Breast epithelium (tissue), 3 donors: ENCODE measurements around the gene RRAD.

Experiments
- POLR2A ChIP-seq: fragments of 450-650 bp; IDR thresholded peaks from one replicate; pipeline ENCODE4 v1.6.1; 2016; ENCODE audit warnings: antibody characterized with exemption, mild to moderate bottlenecking, moderate library complexity
- POLR2AphosphoS5 ChIP-seq, 3 donors: sonication (generic); formaldehyde crosslinking; IDR thresholded peaks; one replicate each; pipeline ENCODE4 v1.6.1; 2017; ENCODE audit warnings: antibody characterized with exemption in 3 of 3
- TF ChIP-seq, protein P1 (sequence below), 3 donors: fragments of 450-650 bp; IDR thresholded peaks; one replicate each; pipeline ENCODE4 v1.5.1; 2016 to 2017; ENCODE audit warnings: antibody characterized with exemption in 3 of 3, mild to moderate bottlenecking in 3 of 3, moderate library complexity in 3 of 3

- TF ChIP-seq POLR2AphosphoS5 (IDR thresholded peaks at IDR 0.05) (no peak), POLR2A (no peak)
- TF ChIP-seq, protein P1, sequence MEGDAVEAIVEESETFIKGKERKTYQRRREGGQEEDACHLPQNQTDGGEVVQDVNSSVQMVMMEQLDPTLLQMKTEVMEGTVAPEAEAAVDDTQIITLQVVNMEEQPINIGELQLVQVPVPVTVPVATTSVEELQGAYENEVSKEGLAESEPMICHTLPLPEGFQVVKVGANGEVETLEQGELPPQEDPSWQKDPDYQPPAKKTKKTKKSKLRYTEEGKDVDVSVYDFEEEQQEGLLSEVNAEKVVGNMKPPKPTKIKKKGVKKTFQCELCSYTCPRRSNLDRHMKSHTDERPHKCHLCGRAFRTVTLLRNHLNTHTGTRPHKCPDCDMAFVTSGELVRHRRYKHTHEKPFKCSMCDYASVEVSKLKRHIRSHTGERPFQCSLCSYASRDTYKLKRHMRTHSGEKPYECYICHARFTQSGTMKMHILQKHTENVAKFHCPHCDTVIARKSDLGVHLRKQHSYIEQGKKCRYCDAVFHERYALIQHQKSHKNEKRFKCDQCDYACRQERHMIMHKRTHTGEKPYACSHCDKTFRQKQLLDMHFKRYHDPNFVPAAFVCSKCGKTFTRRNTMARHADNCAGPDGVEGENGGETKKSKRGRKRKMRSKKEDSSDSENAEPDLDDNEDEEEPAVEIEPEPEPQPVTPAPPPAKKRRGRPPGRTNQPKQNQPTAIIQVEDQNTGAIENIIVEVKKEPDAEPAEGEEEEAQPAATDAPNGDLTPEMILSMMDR (IDR thresholded peaks at IDR 0.05): no peak
Measured at GRCh38 chr16:66948134-66948836, 22.9 kb upstream of the RRAD start.
